ENCODE results near the gene IGDCC3.

IGDCC3 gene

DNA sequence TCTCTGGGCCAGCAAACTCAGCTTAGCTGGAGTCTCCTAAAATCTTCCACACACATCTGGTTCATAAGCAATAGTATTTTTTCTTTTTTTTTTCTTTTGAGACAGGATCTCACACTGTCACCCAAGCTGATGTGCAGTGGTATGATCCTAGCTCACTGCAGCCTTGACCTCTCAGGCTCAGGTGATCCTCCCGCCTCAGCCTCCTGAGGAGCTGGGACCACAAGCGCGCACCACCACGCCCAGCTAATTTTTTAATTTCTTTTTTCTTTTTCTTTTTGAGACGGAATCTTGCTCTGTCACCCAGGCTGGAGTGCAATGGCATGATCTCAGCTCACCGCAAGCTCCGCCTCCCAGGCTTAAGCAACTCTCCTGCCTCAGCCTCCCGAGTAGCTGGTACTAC is 39.0 kb downstream of the IGDCC3 start:
- no peak for DNase-seq

DNA sequence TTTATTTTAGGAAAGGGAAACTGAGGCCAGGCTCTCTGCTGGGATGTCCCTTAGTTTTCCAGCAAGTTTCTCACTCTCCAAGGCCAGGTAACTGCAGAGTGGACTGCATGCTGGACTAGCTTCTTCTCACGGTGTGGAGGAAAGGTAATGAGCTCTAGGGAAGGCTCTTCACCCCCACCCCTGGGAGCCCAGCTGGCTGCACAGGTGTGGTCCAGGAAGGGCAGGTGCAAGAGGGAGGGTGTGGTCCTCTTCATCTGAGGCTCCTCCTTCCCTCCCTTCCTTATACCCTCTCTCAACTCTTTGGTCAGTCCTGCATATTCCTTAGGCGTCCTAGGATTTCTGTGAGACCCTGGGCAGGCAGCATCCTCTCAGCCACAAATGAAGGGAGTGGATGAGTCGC is 39.4 kb downstream of the IGDCC3 start:
- DNase-seq = no peak

DNA sequence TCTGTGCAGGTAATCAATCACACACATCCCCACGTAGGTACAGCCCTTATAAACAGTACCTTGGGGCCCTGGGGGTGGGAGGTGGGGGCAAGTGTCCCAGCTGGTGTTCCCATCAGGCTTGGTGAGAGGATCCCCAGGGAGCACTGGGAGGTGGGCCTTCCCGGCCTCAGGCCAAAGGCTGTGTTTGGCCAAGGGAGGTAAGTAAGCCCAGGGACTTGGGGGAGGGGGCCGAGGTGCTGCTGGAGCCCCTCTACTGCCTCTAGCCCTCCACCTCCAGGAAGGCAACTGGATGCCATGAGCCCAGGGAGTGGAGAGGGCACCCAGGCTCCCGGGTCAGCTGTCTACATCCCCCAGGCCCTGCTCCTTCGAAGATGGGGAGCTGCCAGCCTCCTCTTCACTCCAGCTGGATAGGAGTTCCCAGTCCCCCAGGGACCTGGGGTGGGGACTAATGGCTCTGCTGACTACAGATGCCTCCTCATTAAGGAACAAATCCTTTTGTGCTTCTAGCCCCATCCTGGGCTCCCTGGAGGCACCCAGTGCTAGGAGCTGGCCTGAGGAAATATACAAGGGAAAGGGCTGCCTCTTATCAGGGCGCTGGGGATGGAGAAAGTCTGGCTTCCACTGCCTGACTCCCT is 40.2 kb downstream of the IGDCC3 start:
- no peak for DNase-seq

GRCh38 chr15:65336493-65337435 is 41.0 kb downstream of the IGDCC3 start:
- no peak for DNase-seq

DNA sequence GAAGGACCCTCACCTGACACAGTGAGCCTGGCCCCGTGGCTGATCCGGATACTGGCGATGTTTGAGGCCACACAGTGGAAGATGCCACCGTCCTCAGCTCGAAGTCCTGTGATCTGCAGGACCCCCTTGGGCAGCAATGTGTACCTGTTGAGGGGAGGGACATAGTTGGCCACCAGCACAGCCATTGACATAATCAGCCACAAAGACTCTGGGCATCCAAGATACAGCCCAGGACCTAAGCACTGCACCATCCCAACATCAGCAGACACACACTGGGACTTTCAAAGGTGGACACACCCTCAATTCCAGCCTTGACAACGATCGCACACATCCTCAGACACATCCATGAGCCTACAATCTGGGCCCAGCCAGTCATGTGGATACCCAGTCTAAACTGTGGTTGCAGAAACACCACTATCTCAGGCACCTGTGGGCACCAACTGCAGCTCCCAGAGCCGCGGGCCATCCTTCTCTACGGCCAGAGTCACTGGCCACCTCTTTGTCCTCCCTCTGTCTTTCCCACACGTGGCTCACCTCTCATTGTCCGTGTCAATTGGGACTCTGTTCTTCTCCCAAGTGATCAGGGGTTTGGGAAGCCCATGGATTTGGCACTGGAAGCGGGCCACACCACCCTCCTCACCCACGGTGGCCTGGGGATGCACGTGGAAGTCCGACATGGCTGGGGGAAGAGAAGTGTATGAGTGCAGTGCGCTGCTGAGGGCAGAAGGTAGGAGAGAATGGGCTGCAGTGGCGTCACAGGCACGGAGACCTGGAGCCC is 42.3 kb downstream of the IGDCC3 start:
- DNase-seq = no peak

DNA sequence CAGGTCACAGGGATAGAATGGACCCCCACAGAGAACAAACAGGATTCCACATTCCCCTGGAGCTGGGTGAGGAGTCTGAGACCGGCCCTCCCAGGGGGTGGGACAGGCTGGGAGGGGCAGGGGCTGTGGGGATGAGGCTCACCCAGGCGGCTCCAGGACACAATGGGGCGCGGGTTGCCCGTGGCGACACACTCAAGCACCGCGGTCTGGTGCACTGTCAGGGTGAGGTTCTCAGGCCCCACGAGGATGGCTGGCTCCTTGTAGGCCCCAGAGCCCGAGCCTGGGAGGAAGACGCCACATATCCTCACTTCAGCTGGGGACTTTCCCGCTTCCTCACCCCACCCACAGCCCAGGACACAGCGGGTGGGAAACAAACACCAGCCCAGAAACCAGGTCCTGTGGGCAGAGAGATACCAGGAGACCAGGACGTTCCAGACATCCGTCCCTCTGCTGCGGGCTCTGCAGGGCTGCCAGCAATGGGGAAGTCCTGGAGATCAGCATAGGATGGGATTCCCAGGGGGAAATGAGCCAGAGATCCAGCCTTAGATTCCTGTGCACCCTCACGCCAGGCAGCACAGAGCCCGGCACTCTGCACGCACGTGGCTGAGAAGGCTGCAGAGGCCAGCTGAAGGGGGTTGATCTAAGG is 43.1 kb downstream of the IGDCC3 start:
- DNase-seq = no peak

DNA sequence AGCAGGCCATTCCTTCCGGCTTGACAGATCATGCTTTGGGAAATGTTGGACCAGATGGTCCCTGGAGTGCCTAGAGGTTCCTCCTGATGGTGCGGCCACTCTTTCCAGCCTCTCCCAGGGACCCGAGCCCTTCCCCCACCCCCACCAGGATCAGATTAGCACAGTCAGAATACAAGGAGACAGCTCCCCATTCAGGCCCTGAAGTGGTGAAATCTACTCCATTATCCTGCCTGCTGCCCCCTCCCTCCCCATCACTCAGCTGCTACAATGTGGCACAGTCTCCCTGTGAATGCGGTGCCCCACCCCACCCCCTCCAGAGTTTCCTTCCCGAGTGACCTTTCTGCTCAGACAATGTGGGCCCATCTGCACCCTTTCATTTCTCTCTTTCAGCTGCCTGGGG is 43.9 kb downstream of the IGDCC3 start:
- DNase-seq = no peak

GRCh38 chr15:65333148-65333820 is 44.5 kb downstream of the IGDCC3 start:
- DNase-seq = no peak

DNA sequence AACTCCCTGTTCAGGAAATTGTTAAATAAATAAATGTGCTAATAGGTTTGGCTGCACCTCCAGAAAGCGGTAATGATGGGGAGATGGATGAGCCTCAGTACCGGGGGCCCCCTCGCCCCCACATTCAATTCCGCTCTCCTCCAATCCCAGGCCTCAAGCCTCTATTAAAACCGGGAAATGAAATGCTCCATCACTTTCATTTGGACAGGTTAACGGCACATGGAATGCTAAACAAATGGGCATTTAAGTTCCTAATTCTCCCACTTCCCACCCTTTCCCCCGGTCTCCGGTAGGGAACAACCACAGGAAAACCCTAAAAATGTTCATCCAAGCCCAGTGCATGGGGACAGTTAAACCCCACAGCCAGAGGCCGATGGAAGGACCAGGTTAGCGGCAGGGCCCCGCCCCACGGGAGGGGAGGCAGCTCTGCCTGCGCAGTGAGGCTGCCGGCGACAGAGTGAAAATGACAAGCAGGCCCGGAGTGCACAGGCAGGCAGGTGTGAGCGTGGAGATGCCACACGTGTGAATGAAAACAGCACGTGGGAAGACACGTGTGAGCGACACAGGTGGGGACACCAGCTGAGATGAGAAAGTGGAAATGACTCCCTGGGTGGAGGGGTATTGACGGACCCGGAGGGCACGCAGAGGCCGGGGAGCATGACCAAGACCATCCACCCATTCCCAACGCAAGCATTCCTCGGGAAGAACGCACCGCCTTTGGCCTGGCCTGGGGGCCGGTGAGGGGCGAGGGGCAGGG is 45.2 kb downstream of the IGDCC3 start:
- DNase-seq = no peak

DNA sequence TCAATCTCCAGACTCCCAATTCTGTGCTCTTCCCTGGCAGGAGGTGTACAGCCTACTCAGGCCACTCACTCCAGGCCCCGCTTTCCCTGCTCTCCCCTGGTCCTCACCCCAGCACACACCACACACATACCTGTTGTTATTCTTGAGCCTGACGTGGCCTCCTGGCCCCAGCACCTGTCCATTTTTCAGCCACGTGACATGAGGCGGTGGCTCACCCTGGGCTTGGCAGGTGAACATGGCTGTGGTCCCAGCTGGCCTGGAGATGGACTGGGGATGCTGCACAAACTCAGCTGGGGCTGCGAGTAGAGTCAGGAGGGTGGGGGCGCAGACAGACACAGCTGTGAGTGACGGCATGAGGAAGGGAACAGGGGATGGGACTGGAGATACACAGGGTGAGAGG is 46.0 kb downstream of the IGDCC3 start:
- no peak for DNase-seq

GRCh38 chr15:65330934-65331645 is 46.7 kb downstream of the IGDCC3 start:
- no peak for DNase-seq

- DNase-seq = no peak
Observed at GRCh38 chr15:65329984-65330735, 47.6 kb downstream of the IGDCC3 start.

DNA sequence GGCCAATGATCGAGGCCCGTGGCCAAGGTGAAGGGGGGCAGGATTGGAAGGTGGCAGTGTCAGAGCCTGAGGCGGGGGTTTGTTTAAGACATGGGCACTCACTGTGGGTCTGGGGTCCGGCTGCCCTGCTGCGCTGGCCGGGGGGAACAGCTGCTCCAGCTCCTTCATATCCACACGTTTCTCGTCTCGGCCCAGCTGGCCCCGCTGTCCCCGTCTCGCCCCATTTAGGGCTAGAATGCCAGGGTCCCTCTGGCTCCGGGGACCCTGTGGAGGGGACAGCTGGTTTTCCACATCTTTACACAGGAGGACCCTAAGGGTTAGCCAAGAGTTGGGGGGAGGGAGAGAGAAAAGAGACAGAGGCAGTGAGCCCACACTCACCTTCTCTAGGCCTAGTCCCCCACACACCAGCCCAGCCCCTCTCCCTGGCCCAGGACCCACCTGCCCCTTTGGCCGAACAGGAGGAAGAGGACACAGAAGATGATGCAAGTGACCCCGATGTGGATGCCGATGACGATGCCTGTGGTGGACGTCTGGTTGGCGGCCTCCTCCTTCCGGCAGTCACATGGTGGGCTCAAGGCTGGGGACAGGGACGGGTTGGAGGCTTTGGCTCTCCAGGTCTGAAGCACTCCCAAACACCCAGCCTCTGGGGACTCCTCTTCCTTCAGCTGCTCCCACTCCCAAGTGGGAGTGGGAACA is 48.4 kb downstream of the IGDCC3 start:
- DNase-seq = no peak

- DNase-seq = no peak
Observed at GRCh38 chr15:65328506-65329287, 49.1 kb downstream of the IGDCC3 start.

DNA sequence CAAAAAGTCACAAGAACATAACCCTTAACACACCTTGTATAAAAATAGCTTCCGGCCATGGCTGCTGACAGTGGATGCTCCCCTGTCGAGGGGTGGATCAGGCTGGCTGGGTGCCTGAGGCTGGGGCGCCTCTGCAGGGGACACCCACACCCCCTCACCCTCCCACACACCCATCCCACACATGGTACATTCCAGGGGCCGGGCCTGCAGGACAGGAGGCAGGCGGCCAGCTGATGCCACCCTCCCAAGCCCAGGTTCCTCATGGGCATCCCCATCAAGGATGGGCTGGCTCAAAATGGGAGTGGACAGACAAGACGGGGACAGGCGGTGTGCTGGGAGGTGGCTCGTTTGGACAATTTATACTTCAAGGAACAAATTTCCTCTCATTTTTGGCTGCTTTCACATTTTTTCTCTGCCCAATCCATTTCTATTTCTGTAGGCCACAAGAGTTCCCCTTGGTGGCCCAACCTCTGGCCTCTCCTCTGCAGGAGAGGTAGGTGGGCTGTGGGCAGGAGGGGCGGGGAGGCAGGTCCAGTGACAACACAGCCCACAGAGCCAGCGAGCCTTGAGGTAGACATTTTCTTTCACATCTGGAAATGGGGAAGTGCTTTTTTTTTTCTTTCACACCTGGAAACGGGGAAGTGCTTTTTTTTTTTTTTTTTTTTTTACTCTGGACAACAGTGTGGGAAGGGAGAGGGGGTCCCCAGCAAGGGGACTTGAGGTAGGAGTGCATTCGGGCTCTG is 50.0 kb downstream of the IGDCC3 start:
- DNase-seq = no peak

DNA sequence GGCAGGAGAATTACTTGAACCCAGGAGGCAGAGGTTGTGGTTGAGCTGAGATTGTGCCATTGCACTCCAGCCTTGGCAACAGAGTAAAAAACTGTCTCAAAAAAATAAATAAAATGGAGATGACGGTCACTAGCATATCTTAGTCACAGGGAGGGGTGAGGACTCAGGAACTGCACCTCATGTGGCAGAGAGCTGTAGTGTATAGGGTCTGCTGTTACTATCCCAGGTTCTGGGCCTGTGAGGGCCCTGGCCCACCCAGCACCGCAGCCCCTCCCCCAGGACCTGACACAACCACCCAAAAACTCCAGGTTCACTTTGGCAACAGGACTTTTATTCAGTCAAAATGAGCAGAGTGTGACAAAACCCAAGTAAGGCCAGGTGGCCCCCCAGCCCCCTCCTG is 51.0 kb downstream of the IGDCC3 start:
- DNase-seq = no peak

DNA sequence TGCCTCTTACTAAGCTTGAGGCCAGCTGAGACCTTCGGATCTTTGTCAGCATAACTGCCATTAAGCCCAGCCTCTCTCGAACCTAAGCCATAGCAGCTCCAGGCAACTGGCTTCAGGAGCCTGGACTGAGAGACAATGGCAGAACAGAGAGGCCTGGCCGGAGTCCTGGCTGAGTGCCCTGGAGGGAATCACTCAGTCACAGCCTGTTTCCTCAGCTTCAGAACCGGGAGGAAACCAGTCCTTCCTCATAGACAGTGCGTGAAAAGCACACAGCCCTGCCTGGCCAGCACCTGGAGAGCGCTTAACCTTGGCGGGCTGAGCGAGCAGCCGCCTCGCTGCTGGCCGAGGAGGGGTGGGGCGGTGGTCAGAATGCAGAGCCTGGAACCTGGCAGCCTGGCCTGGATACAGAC is 51.7 kb downstream of the IGDCC3 start:
- no peak for DNase-seq

GRCh38 chr15:65323071-65323511 is 54.7 kb downstream of the IGDCC3 start:
- no peak for DNase-seq

Data from activated CD4-positive, alpha-beta T cell treated with anti-CD3 and anti-CD28 coated beads, Interleukin-2, amount 50 U/mL, for 1 hour (primary cell).